ENCODE measurements around the gene DNASE2.
"Not testable (repeated sequence)": the region's sequence is repeated elsewhere in the genome, so short reads cannot be mapped to it uniquely, and the experiment has no call there.

Gene DNASE2

DNA sequence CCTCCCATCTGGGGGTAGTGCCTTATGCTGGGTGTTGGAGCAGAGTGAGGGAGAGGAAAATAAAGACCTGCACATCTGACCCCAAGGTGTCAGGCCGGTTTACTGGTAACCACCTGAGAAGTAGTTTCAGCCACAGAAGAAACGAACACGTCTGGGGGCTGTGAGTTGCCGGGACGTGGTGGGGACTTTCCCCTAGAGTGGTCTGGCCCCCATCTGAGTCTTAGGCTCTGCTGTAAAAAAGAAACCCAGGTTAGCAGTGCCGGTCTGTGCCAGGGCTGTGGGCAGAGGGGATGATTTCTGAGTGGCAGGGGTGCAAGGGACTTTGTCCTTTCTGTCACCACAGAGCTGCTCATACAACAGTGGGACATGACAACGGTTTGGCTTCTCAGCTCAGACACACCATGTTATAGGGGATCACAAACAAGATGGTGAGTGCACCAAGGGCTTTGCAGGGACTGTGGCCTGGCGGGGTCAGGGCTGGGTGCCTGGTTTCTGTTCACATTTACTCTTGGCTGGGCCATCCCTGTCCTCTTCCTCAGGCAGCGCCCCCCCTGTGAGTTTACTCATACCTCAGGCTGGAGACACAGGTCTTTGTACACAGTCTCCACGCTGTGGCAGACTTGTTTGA is 18.8 kb upstream of the DNASE2 start:
- H3K27ac ChIP-seq = no peak overlapping the region
- peaks cover 3% of the 10 kb centered on the region for H3K36me3 ChIP-seq (replicated peaks)
- no peaks in the 10 kb centered on the region for H3K27me3 ChIP-seq (replicated peaks)
- DNase-seq = no peak
- H3K4me3 ChIP-seq (ENCODE audit: low read depth, low read length) = no peak overlapping the region
- TF ChIP-seq, protein P1, sequence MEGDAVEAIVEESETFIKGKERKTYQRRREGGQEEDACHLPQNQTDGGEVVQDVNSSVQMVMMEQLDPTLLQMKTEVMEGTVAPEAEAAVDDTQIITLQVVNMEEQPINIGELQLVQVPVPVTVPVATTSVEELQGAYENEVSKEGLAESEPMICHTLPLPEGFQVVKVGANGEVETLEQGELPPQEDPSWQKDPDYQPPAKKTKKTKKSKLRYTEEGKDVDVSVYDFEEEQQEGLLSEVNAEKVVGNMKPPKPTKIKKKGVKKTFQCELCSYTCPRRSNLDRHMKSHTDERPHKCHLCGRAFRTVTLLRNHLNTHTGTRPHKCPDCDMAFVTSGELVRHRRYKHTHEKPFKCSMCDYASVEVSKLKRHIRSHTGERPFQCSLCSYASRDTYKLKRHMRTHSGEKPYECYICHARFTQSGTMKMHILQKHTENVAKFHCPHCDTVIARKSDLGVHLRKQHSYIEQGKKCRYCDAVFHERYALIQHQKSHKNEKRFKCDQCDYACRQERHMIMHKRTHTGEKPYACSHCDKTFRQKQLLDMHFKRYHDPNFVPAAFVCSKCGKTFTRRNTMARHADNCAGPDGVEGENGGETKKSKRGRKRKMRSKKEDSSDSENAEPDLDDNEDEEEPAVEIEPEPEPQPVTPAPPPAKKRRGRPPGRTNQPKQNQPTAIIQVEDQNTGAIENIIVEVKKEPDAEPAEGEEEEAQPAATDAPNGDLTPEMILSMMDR (IDR thresholded peaks at IDR 0.05; ENCODE audit: low read depth, low read length, missing control alignments) = no peak
- in situ Hi-C loops (cut with HindIII; ENCODE audit: low pct_ligation_motif_present, low sequenced_read_pairs) = no loop called here

DNA sequence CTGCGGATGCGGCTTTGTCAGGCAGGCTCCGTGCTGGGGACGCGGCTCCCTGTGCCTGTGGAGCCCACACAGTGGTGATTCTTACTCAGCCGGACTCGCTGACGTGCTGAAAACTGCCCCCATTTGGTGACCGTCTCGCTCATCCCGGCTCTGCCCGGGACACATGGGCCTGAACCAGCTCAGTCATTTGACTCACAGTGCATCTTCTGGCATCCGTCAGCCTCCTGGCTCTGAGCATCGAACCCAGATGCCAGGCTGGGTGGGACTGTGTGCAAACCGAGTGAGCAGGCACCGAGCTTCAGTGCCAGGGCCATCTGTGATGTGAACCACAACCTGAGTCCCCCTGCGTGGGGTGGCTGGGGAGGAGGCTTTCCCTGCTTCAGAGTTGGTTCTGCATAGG is 15.2 kb upstream of the DNASE2 start:
- Histone ChIP-seq H3K36me3 (replicated peaks) (peaks cover 3% of the 10 kb centered on the region), H3K27ac (no peak overlapping the region), H3K27me3 (replicated peaks) (no peaks in the 10 kb centered on the region), H3K4me3 (ENCODE audit: low read depth, low read length) (no peak overlapping the region)
- DNase-seq = no peak
- TF ChIP-seq, protein P1 (IDR thresholded peaks at IDR 0.05; ENCODE audit: low read depth, low read length, missing control alignments) = no peak
- in situ Hi-C loops (cut with HindIII; ENCODE audit: low pct_ligation_motif_present, low sequenced_read_pairs) = no loop called here

DNA sequence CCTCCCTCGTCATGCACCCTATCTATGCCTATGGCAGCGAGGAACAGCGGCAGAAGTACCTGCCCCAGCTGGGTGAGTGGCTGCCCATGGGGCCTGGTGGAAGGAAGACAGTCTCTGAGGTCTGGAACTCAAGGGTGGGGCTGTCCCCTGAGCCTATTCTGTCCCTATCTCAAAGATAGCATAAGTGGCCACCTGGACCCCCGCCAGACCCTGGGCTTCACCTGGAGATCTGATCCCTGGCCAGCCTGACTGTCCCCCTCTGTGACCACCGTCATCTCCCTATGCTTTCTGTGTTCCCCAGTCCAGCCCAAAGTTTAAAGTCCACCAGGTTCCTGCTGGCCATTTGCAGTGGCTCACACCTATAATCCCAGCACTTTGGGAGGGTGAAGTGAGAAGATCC is 12.3 kb upstream of the DNASE2 start:
- DNase-seq = no peak
- in situ Hi-C loops (cut with HindIII; ENCODE audit: low pct_ligation_motif_present, low sequenced_read_pairs) = no loop called here
- H3K27me3 ChIP-seq (replicated peaks) = no peaks in the 10 kb centered on the region
- H3K36me3 ChIP-seq (replicated peaks) = peaks cover 3% of the 10 kb centered on the region
- no peak overlapping the region for H3K27ac ChIP-seq
- H3K4me3 ChIP-seq (ENCODE audit: low read depth, low read length) = no peak overlapping the region
- TF ChIP-seq, protein P1 (IDR thresholded peaks at IDR 0.05; ENCODE audit: low read depth, low read length, missing control alignments) = no peak

DNA sequence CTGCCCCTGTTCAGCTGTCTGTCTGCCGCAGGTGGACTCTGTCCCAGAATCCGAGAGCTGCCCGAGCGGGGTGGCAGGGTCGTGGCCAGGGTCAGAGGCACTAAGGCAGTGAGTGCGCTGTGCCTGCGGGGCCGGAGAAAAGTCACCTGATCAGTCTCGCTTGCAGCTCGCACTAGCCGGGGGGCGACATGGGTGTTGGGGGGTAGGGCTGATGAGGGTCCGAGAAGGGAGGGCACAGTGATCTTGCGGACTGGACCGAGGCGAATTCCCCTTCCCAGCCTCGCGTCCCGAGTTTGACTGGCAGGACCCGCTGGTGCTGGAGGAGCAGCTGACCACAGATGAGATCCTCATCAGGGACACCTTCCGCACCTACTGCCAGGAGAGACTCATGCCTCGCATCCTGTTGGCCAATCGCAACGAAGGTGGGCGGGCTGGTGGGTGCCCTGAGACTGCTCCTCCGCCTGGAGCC is 10.3 kb upstream of the DNASE2 start:
- Histone ChIP-seq H3K27ac (no peak overlapping the region), H3K36me3 (replicated peaks) (no peaks in the 10 kb centered on the region), H3K27me3 (replicated peaks) (peaks cover 4% of the 10 kb centered on the region), H3K4me3 (ENCODE audit: low read depth, low read length) (peak overlapping the region; percentile 89)
- in situ Hi-C loops (cut with HindIII; ENCODE audit: low pct_ligation_motif_present, low sequenced_read_pairs) = no loop called here
- TF ChIP-seq, protein P1 (IDR thresholded peaks at IDR 0.05; ENCODE audit: low read depth, low read length, missing control alignments) = no peak
- DNase-seq = no peak

DNA sequence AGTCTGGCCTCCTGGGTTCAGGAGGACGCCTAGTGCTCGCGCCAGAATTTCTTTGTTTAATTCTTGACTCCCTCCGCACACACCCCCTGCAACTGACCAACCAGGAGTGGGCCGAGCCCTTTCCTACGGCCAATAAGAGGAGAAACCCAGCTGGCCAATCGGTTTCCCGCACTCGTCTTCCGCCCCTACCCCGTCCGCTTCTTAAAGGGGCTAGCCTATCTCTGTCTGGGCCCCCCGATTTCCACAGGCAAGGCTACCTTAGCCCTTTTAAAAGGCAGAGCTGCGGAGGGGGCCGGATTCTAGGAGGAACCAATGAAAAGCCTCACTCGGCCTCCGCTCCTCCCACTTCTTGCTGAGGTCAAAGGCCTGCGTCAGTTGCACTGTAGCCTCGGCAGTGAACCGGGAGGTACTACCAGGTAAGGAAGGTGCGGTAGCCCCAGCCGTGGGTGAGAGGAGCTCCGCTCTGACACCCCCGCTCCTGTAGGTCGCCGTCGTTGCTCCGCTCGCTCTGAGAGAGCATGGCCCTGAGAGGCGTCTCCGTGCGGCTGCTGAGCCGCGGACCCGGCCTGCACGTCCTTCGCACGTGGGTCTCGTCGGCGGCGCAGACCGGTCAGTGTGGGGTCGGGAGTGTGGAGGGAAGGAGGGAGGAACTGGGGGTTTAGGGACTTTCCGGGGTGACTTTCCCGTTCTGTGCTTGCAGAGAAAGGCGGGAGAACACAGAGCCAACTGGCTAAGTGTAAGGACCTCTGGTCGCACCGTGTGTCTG is 9.7 kb upstream of the DNASE2 start, which contains the start of gene GCDH:
Gene GCDH, plus strand, starts transcription at position 374 of the 766 bp plus-strand sequence. Its CDS starts 145 bp downstream, at position 519.
- TF ChIP-seq, protein P1 (IDR thresholded peaks at IDR 0.05; ENCODE audit: low read depth, low read length, missing control alignments) = no peak
- H3K36me3 ChIP-seq (replicated peaks) = no peaks in the 10 kb centered on the region
- peak within 1 kb of the TSS; percentile 89 for H3K4me3 ChIP-seq (ENCODE audit: low read depth, low read length)
- peaks cover 4% of the 10 kb centered on the region for H3K27me3 ChIP-seq (replicated peaks)
- H3K27ac ChIP-seq = no peak within 1 kb of the TSS
- in situ Hi-C loops (cut with HindIII; ENCODE audit: low pct_ligation_motif_present, low sequenced_read_pairs) = no loop called here
- DNase-seq = peak; percentile 99

DNA sequence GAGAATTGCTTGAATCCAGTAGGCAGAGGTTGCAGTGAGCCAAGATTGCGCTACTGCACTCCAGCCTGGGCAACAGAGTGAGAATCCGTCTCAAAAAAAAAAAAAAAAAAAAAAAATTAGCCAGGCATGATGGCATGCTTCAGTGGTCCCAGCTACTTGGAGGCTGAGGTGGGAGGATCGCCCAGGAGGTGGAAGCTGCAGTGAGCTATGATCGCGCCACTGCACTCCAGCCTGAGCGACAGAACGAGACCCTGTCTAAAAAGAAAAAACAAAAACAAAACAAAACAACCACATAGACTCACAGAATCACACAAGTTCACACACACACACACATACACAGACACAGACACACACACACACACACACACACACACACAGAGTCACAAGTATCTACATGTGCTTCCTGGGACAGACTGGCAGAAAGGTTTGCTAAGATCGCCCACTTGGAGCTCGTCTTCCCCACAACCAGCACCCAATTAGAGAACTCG is 9.1 kb upstream of the DNASE2 start:
- H3K36me3 ChIP-seq (replicated peaks); H3K27ac ChIP-seq; DNase-seq; H3K27me3 ChIP-seq (replicated peaks); in situ Hi-C loops (cut with HindIII; ENCODE audit: low pct_ligation_motif_present, low sequenced_read_pairs): not testable (repeated sequence)
- H3K4me3 ChIP-seq (ENCODE audit: low read depth, low read length) = peak overlapping the region; percentile 32
